Thyroid gland (tissue), 4 donors: ENCODE measurements around the gene IFI16.

ENCODE experiments used
- POLR2A ChIP-seq, 2 donors: fragments of 450-650 bp; IDR thresholded peaks; one replicate each; pipeline ENCODE4 v1.6.1; 2017; ENCODE audit warnings: antibody characterized with exemption in 2 of 2, mild to moderate bottlenecking in 2 of 2, moderate library complexity in 1 of 2
- TF ChIP-seq, protein P1 (sequence below), 6 experiments: fragments of 200-600 bp in 3 of 6; fragments of 450-650 bp in 3 of 6; sonication (generic) in 3 of 6; IDR thresholded peaks; one replicate each; pipeline ENCODE4 v1.5.1; 2016 to 2019; ENCODE audit warnings: antibody characterized with exemption in 6 of 6, mild to moderate bottlenecking in 2 of 6, inconsistent platforms in 1 of 6, moderate library complexity in 1 of 6

DNA sequence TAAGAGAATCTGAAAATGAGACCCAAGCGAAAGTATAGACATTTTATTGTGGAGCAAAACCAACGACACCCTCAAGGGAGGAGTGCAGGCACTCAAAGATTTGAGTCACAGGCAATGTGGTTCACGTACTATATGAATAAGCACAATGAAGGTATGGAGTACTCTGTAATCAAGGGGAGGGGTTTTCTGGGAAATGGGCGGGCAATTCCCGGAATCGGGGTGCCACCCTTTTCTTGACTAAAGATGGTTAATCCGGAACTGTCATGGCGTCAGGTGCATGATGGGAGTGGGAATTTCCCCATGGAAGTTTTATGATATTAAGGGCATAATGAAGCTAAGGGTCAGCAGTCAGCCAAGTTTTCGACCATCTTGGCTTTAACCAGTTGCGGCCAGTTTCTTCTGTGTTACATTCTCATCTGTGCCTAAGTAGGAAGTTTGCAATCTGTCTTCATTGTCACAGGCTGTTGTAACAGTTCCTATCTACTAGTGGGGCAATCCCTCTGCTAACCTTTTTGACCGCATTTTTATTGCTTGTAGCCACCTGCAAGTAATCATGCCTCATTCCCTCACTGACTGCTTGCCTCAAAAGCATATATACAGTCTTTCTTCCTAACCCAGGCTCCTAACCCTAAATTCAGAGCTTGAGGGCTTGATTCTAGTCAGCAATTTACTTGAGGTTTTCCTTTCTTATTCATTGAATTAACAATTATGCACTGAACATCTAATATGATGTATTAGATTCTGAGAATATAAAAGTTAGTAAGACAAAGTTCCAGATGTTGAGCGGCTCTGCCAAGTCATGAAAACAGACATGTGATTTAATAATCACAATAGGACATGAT, 67.6 kb downstream of the IFI16 start:
- no peak for TF ChIP-seq POLR2A (IDR thresholded peaks at IDR 0.05)
- TF ChIP-seq, protein P1, sequence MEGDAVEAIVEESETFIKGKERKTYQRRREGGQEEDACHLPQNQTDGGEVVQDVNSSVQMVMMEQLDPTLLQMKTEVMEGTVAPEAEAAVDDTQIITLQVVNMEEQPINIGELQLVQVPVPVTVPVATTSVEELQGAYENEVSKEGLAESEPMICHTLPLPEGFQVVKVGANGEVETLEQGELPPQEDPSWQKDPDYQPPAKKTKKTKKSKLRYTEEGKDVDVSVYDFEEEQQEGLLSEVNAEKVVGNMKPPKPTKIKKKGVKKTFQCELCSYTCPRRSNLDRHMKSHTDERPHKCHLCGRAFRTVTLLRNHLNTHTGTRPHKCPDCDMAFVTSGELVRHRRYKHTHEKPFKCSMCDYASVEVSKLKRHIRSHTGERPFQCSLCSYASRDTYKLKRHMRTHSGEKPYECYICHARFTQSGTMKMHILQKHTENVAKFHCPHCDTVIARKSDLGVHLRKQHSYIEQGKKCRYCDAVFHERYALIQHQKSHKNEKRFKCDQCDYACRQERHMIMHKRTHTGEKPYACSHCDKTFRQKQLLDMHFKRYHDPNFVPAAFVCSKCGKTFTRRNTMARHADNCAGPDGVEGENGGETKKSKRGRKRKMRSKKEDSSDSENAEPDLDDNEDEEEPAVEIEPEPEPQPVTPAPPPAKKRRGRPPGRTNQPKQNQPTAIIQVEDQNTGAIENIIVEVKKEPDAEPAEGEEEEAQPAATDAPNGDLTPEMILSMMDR (IDR thresholded peaks at IDR 0.05) = no peak
